Brain pericyte (primary cell): ENCODE measurements around the gene ADI1.
"Not testable (repeated sequence)": the region's sequence is repeated elsewhere in the genome, so short reads cannot be mapped to it uniquely, and the experiment has no call there.

Experiments used
- DNase-seq: peaks from one replicate; pipeline ENCODE4 v3.0.0-alpha.2; 2012; ENCODE audit warnings: low read depth, low spot score

Gene ADI1

GRCh38 chr2:3449086-3449485, 70.2 kb downstream of the ADI1 start:
- no peak for DNase-seq

- DNase-seq = not testable (repeated sequence)
Measured at GRCh38 chr2:3448441-3448911, 70.9 kb downstream of the ADI1 start.

DNA sequence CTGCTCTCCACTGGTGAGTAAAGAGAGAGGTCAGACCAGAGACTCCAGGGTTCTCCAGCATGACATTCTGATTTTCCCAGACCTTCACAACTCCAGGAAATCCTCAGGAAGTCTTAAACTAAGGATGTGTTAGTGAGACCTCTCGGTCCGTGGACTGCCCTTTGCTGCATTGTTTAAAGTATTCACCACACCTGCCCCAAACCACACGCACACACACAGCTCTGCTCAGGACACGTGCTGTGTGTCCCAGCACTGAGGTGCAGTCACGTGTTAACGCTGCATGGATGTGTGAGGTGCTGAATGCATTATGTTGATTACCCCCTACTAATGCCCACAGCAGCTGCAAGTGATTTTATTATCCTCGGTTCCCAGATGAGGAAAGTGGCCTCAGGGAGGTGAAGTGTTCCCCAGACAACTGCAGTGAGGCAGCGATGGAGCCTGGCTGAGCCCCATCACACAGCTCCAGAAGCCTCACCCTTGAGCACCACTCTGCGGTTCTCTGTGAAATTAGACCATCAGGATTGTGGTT, 71.5 kb downstream of the ADI1 start:
- DNase-seq = no peak
